NCI-H1930 (cell line): Measurements from ENCODE around the gene LYPD5.
"Not testable (repeated sequence)": the region's sequence is repeated elsewhere in the genome, so short reads cannot be mapped to it uniquely, and the experiment has no call there.

Source experiments
- DNase-seq, 2 experiments: peaks; one replicate each; lab custom pipeline; 2025; lab: John Stamatoyannopoulos, UW

LYPD5 gene

DNA sequence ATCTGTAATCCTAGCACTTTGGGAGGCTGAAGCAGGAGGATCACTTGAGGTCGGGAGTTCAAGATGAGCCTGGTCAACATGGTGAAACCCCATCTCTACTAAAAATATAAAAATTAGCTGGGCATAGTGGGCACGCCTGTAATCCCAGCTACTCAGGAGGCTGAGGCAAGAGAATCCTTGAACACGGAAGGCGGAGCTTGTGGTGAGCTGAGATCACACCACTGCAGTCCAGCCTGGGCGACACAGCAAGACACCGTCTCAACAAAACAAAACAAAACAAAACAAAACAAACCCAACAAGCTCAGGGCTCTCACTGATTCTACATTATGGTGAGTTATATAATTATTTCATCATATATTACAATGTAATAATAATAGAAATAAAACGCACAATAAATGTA lies 4.2 kb upstream of the LYPD5 start:
- not testable (repeated sequence) for DNase-seq

DNA sequence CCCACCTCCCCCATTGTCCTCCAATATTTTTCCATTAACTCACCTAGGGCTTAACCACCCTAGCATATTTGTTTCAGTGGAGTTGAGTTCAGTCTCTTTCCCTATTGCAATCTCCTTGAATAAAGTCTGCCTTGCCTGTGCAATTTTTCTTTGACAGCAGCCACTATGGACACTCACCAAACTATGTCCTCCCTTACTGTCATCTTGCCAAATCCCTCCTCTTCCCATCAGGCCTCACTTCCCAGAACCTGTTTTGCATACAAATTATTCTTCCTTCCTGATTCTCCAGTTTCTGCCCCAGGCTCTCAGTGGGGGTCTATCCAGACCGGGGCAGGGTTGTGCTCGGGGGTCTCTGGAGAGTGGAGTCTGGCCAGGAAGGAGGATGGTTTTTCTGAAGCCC lies 2.2 kb upstream of the LYPD5 start:
- no peak for DNase-seq

DNA sequence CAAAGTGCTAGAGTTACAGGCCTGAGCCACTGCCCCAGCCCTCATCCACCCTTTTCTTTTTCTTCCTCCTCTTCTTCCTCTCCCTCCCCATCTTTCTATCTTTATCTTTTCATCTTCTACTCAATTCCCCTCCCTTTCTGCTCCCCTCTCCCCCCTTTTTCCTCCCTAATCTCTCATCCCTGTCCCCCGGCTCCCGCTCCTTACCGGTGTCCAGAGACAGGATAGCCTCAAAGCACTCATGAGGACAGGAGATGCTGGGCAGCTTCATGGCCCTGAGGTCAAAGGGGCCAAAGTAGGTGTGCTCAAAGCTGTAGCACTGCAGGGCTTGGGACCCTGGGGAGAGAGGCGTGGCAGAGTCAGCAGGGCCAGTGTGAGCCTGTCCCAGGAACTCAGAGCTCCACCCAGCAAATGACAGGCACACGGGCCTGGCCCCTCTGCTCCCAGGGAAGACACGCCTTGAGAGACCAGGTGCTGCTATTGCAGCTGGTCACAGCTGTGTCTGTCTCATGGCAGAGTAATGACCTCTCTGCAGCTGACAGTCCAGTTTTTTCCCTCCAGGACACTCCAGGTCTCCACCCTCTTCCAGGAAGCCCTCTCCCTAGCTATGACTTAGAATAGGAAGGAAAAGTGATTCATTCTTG lies 2.6 kb downstream of the LYPD5 start:
- no peak for DNase-seq

DNA sequence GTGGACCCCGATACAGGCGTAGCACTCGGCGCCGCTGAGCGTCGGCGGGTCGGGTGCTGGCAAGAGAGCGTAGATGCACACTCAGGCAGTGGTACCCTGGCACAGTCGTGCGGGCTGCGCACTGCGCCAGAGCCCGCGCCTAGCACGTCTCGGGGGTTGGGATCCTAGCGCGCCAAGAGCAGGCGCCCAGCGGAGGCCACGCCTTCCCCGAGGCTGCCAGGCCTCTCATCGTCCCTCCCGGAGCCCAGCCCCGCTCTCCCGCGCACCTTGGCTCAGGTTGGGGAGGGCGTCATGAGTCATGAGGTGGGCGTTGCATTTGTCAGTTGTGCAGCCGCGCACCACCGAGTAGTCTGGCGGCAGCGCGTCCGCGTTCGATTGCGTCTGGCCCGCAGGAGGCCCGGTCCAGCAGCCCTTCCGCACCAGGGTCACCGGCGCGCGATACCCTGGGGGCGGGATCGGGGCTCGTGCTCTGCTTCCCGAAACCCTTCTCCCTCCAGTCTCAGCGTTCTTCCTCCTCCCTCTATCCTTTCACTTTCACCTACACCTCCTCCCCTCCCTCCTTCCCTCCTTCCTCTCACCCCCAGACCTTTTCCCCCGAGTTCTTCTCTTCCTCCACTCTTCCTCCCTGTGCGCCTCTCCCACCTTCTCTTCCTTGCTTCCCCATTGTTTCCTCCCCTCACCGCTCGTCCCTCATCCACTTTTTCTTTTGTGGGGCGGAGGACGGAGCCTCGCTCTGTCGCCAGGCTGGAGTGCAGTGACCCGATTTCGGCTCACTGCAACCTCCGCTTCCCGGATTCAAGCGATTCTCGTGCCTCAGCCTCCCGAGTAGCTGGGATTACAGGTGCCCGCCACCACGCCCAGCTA lies 3.5 kb downstream of the LYPD5 start:
- peak; percentile 65 to 71 for DNase-seq

DNA sequence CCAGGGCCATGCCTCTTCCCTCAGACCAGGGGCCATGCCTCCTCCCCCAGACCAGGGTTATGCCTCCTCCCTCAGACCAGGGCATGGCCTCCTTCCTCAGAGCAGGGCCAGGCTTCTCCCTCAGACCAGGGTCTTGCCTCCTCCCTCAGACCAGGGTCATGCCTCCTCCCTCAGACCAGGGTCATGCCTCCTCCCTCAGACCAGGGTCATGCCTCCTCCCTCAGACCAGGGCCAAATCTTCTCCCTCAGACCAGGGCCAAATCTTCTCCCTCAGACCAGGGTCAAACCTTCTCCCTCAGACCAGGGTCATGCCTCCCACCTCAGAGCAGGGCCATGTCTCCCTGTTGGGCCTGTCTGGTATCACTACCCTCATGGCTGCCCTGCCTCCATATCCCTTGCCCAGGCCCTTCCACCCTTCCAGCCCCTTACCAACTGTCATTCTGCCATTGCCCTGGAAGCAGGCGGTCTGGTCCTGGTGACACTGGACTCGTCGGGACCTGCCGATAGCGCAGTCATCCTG lies 4.2 kb downstream of the LYPD5 start:
- no peak for DNase-seq

DNA sequence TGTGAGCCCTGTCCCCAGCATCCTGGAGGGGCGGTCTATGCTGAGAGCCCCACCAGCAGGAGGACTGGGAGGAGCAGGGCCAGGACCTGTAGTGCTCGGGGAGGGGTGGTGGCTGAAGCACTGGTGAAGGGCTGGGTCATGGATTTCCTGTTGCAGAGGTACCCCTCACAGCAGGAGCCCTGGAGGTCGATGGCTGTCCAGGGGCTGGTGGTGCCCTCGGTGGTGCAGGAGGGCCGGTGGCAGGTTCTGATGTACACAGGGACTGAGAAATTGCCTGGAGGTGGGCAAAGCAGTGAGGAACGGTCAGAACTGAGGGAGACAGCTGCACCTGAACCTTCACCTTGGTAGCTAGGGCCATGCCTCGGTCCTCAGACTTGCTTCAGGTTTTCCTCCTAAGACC lies 4.7 kb downstream of the LYPD5 start:
- no peak for DNase-seq

DNA sequence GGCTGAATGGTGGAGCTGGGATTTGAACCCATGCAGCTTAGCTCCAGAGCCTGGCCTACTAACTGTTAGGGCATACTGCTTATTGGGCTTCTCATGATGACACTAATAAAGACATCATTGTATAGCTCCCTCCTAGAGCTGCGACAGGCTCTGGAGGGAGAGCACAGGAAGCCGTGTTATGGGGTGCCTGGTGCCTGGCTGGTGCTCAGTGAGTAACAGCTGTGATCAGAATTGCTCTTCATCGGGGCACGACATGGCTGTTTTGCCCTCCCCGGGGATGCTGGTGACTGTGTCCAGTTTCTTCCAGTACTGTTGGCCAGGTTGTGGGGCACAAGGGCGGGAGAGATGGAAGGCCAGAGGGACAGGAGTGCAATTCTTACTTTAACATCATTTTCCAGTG lies 5.1 kb downstream of the LYPD5 start:
- DNase-seq: no peak

DNA sequence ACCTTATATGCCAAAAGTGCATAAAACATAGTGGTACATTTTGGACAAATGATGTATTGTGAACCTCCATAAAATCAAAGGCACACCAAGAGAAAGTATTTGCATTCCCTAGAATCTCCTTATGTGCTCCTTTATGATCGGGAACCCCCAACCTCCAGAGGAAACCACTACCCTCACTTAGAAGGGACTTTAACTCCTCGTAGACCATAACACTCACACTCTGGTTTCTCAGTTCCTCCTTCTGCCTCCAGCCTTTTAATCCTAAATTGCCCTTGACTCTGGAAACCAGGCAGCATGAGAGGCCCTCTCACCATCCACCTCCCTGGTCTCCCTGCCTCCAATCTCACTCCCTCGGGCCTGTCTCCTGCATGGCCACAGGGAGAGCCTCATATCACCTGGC lies 11.7 kb downstream of the LYPD5 start:
- no peak for DNase-seq

DNA sequence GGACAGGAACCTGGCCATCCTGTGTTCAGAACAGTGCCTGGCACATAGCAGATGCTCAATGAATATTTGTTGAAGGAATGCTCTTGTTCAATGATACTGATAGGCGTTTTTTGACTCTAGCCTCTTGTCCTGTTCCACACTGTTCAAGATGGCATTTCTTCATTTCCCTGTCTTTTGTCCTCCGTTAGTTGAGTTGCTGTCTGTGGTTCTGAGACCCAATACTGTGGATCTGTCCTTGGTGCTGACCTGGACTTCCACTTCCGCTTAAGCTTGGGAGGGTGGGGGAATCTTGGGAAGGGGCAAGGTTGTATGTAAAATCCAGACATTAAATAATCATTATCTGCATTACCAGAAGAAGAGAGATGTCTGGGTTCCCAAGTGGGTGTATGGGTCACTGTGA lies 13.2 kb downstream of the LYPD5 start:
- DNase-seq: no peak

DNA sequence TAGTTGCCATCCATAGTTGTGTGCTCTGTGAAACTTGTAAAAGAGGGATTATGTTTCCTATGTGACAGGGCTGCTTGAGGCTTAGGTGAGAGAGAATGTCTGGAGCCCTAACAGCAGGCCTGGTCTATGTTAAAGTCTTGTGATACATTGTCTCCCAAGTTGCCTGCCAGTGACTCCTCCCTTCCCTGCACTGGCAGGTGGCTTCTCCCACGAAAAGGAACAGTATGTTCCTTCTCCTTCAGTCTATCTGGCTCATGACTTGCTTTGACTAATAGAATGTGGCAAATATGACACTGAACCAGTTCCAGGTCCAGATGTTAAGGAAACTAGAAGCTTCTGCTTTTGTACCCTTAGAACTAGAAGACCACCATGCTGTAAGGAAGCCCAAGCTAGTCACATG lies 15.6 kb downstream of the LYPD5 start:
- no peak for DNase-seq

DNA sequence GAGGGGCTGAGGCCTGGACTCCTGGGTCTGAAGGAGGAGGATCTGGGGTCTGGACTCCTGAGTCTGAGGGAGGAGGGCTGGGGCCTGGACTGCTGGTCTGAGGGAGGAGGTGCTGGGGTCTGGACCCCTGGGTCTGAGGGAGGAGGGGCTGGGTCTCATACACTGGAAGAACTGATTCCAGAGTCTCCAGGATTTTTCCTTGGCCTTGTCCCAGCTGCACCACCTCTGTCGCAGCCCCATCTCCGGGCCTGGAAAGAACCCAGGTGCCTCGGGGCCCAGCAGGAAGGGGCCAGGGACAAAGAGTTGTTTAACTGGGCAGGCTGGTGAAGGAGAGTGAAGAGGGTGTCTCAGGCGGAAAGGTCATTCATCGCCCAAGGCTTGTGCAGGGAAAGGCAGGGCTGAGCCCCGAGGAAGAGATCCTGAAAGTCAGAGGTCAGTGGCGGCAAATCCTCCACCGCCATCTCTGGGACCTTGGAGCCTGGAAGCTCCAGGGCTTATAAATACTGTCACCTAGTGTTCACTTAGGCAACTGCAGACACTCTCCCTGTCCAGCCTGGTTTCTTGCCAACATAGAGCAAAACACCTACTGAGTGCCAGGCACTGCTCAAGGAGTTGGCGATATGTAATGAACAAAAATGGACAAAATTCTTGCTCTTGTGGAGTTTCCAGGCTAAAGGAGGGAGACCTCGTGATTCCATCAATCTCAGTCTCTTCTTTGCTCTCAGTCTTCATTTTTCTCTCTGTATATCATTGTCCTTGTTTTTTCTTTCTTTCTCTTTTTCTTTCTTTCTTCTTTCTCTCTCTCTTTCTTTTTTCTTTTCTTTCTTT lies 17.1 kb downstream of the LYPD5 start:
- peak; percentile 31 to 63 for DNase-seq

DNA sequence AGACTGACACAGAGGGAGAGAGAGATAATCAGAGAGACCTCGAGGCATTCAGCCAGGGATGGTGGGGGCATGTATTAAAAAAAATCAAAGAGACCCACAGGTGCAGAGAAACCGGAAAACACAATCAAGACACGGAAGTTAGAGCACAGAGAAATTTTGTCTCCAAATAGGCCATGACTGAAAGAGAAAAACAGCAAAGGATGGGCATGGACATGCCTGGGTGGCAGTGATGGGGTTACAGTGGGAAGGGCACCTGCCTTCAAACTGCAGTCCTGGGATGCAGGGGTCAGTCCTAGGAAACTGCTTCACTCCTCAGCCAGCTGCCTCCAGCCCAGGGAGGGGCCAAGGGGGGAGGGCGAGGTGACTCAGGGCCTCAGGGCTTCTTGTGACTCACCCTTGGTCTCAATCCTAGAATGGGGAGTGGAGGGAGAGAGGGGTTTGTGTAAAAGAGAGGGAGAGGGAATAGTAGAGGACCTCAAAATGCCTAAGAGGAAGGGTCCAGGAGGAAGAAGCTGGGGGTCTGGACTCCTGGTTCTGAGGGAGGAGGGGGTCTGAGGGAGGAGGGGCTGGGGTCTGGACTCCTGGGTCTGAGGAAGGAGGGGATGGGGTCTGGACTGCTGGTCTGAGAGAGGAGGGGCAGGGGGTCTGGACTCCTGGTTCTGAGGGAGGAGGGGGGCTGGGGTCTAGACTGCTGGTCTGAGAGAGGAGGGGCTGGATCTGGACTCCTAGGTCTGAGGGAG lies 17.8 kb downstream of the LYPD5 start:
- no peak for DNase-seq

DNA sequence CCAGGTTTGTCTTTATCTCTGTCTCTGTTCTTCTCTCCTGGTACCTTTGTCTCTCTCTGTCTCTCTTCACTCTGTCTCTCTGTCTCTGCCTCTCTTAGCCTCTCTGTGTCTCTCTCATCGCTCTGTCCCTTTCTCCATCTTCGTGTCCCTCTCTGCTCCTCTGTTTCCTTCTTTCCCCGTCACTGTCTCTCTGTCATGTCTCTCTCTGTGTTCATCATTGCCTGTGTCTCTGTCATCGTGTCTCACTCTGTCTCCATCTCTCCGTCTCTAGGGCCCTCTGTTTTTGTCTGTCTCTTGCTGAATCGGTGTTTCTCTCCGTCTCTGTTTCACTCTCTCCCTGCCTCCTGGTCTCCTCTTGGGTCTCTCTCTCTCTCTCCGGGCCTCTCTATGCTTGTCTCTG lies 18.6 kb downstream of the LYPD5 start:
- no peak for DNase-seq

DNA sequence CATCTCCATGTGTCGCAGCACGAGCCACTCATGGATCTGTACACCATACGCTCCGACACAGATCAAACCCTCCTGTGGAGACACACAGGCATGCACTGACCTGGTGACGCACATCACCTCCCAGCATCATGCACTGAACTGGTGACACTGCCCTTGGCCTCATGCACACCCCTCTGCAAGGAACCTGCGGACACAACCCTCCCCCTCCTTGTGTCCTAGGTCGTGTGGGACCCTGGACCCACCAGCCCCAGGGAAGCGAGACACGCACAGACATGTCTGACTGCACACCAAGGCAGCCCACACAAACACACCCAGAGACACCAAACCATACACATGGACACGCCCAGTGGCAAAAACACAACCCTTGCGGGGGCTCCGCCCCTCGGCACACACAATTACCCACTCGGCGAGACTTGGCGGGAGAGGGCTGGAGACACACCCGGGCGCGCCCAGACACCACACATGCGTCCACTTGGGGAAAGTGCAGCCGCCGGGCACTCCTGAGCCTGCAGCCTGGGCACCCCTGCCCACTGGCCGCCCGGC lies 19.5 kb downstream of the LYPD5 start:
- no peak for DNase-seq

DNA sequence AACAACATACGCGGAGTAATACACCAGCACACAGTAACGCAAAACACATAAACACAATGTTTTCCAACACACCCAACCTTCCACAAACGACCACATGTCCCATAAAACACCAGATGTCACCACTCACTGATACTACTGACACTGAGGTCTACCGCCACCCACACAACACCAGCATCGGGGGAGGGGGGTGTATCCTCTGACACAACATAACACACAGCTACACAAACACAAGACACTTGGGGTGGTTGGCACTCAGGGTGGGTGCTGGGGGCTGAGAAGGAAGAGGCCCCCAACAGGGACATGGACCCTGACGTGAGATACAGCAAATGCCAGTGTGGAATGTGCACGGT lies 20.0 kb downstream of the LYPD5 start:
- DNase-seq: no peak

DNA sequence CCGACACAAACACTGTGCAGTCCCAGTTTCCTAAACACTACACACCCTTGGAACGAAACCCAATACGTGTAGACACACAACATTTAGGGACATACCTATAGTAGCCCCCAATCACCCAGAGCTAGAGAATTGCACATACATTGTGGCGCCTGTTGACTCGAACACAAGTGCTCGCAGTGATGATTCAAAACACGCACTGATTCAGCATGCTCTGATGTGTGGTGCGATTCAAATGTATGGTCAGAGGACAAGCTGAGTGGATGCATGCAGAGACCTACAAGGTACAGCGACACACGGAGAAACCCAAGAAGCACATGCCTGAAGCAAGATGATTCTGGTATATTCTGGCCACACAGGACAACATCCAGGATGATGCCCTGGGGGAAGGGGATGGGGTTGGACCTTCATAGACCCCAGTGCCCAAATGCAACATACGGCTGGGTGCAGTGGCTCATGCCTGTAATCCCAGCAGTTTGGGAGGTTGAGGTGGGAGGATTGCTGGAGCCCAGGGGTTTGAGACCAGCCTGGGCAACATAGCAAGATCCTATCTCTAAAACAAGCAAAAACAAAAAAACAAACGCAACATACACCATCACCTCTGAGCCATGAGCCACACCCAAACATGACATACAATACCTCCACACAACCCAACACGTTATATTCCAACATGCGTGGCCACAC lies 20.5 kb downstream of the LYPD5 start:
- DNase-seq: no peak

DNA sequence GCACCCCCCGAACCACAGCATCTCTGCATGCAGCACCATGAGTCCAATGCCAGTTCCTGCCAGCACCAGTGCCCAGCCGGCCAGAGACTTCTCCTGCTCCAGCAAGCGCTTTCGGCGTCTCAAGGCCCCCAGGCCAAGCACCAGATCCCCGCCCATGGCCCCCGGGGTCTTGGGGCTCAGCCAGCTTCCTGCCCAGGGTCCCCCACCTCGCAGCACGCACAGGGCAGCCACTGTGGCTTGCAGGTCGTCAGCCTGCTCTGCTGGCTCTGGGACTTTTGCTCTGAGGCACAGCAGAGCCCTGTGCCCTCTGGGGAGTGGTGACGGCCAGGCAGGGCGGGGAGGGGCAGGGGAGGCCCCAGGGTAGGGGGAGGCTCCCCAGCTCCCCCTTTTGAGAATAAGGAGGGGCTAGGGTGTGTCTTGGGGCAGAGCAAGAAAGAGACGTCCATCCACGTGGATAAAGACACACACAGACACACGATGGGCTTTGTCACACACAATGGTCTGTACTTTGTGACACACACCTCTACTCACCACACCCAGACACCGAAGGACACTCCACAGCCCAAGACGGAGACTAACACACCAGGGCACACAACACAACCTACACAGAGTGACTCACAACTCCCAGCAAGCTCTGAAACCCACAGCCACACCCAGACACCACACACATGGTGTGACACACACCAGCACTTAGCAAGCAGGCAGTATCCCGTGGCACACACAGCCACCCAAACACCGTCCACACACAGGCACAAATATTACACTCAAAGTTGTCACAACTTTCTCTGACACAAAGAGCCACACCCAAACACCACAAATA lies 21.3 kb downstream of the LYPD5 start, which contains the start of gene KCNN4:
TSS of gene KCNN4 (minus strand) at position 268 of the 820 bp plus-strand sequence. CDS start at position 156, 112 bp downstream.
- no peak for DNase-seq

DNA sequence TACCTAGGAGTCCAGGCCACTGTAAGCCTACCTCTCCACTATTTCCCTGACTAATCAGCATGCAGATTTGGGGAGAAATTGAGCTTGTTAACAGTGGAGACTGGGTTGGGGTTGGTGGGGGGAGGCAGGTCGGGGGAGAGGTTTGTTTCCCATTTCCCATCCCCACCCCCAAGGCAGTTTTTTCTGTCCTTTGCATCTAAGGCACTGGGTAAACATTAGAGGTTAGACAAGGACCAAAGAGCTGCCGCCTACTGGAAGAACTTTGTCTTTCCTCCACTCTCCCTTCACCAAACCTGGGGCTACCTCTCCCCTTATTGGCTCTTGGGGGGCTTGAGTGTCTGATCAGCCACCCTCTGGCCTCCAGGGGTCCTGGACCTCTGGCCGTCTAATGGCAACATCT lies 22.4 kb downstream of the LYPD5 start:
- DNase-seq: no peak

DNA sequence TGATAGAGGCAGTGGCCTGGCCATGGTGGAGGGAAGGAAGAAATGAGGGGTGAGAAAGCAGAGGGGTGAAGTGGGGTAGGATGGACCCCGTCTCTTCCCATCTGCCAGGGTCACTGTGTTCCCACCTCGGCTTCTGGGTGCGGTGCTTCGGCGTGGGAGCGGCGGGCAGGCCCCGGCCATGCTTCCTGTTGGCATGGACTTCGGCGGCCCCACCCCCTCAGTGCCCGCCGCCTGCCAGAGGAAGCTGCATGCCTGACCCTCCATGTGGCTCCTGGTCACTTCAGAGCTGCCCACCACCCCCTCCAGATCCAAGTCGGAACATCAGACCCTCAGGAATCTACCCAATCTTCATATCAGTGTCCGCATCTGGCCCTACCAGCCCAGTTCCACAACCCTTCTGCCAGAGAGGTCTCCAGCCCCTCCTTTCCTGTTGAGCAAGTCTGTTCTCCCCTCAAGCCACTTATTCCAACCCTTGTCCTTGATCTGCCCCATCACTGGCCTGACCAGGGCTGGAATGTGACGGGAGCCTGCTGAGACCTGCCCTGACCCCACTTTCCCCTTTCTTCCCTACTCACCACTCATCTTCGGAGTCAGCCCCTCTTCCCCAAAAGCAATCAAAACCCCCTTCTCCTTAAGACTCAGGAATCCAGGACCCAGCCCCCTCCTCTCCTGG lies 23.0 kb downstream of the LYPD5 start:
- no peak for DNase-seq
